Activated naive CD4-positive, alpha-beta T cell treated with anti-CD3 and anti-CD28 coated beads, Interleukin-2, amount 10 ng/mL, durations not matched to agents 7 days and 5 days (primary cell): ENCODE measurements around the gene GAD1.

ENCODE experiments used
- CTCF ChIA-PET: fragments of 350-600 bp; sonication (Branson Sonifier 250); formaldehyde crosslinking; loops from one replicate; lab custom pipeline; 2021; ENCODE audit warnings: antibody characterized with exemption; lab: Charles Lee
- DNase-seq: peaks from one replicate; pipeline ENCODE4 v3.0.0-alpha.2; 2020
- H3K27ac Mint-ChIP-seq: one replicate; pipeline ENCODE4 v1.8.0; 2021; ENCODE audit warnings: mild to moderate bottlenecking, moderate library complexity, mixed read lengths
- H3K27me3 Mint-ChIP-seq: one replicate; pipeline ENCODE4 v1.8.0; 2021; ENCODE audit warnings: mild to moderate bottlenecking, mixed read lengths
- H3K36me3 Mint-ChIP-seq: one replicate; pipeline ENCODE4 v1.8.0; 2021; ENCODE audit warnings: mixed read lengths
- H3K4me1 Mint-ChIP-seq: one replicate; pipeline ENCODE4 v1.8.0; 2021; ENCODE audit warnings: mixed read lengths
- H3K4me3 Mint-ChIP-seq: one replicate; pipeline ENCODE4 v1.8.0; 2021; ENCODE audit warnings: mild to moderate bottlenecking, moderate library complexity, mixed read lengths
- H3K9me3 Mint-ChIP-seq: one replicate; pipeline ENCODE4 v1.8.0; 2021; ENCODE audit warnings: mixed read lengths

The GAD1 gene

GRCh38 chr2:170843656-170844055, 27.0 kb downstream of the GAD1 start:
- H3K4me3 Mint-ChIP-seq: no peak overlapping the region
- CTCF ChIA-PET: interaction anchor here (0.6 to 4.3 kb wide), 3 partner anchors 19 to 117 kb away, joined by 3 to 24 read pairs (median 5); no protein-coding TSS in a partner anchor

GRCh38 chr2:170845343-170845742, 28.7 kb downstream of the GAD1 start:
- H3K4me3 Mint-ChIP-seq: no peak overlapping the region
- no peak for DNase-seq
- H3K4me1 Mint-ChIP-seq: peaks cover 17% of the 10 kb centered on the region
- H3K9me3 Mint-ChIP-seq: no peaks in the 10 kb centered on the region
- H3K36me3 Mint-ChIP-seq: no peaks in the 10 kb centered on the region
- no peak overlapping the region for H3K27ac Mint-ChIP-seq
- CTCF ChIA-PET: interaction anchor here (1.4 to 4.3 kb wide), 2 partner anchors 11 to 27 kb away, joined by 6 to 24 read pairs; no protein-coding TSS in a partner anchor
- H3K27me3 Mint-ChIP-seq: peaks cover 18% of the 10 kb centered on the region

More at GRCh38 chr2:170843656-170844055, 27.0 kb downstream of the GAD1 start:
- H3K36me3 Mint-ChIP-seq: no peaks in the 10 kb centered on the region
- H3K4me1 Mint-ChIP-seq: peaks cover 17% of the 10 kb centered on the region
- H3K27me3 Mint-ChIP-seq: peaks cover 13% of the 10 kb centered on the region
- DNase-seq: no peak
- no peaks in the 10 kb centered on the region for H3K9me3 Mint-ChIP-seq
- no peak overlapping the region for H3K27ac Mint-ChIP-seq

GRCh38 chr2:170846314-170846713, 29.6 kb downstream of the GAD1 start:
- H3K36me3 Mint-ChIP-seq: no peaks in the 10 kb centered on the region
- CTCF ChIA-PET: interaction anchor here (1.0 to 3.8 kb wide), 3 partner anchors 20 to 27 kb away, joined by 3 to 14 read pairs (median 5); no protein-coding TSS in a partner anchor
- H3K27ac Mint-ChIP-seq: no peak overlapping the region
- peaks cover 17% of the 10 kb centered on the region for H3K4me1 Mint-ChIP-seq
- peaks cover 20% of the 10 kb centered on the region for H3K27me3 Mint-ChIP-seq
- H3K9me3 Mint-ChIP-seq: no peaks in the 10 kb centered on the region
- DNase-seq: no peak
- no peak overlapping the region for H3K4me3 Mint-ChIP-seq

GRCh38 chr2:170847716-170848115, 31.0 kb downstream of the GAD1 start:
- DNase-seq: no peak
- H3K27me3 Mint-ChIP-seq: peaks cover 20% of the 10 kb centered on the region
- H3K4me1 Mint-ChIP-seq: peaks cover 15% of the 10 kb centered on the region
- no peaks in the 10 kb centered on the region for H3K9me3 Mint-ChIP-seq
- H3K27ac Mint-ChIP-seq: no peak overlapping the region
- H3K36me3 Mint-ChIP-seq: no peaks in the 10 kb centered on the region
- CTCF ChIA-PET: interaction anchor here (3.8 kb wide), 1 partner anchor 25 kb away, joined by 14 read pairs; no protein-coding TSS in a partner anchor
- H3K4me3 Mint-ChIP-seq: no peak overlapping the region

GRCh38 chr2:170848587-170848986, 31.9 kb downstream of the GAD1 start:
- no peak for DNase-seq
- Mint-ChIP-seq H3K4me1 (peaks cover 8% of the 10 kb centered on the region), H3K36me3 (no peaks in the 10 kb centered on the region), H3K9me3 (no peaks in the 10 kb centered on the region), H3K27me3 (peaks cover 20% of the 10 kb centered on the region), H3K4me3 (no peak overlapping the region), H3K27ac (no peak overlapping the region)
- CTCF ChIA-PET: interaction anchor here (3.8 kb wide), 1 partner anchor 24 kb away, joined by 14 read pairs; no protein-coding TSS in a partner anchor

DNA sequence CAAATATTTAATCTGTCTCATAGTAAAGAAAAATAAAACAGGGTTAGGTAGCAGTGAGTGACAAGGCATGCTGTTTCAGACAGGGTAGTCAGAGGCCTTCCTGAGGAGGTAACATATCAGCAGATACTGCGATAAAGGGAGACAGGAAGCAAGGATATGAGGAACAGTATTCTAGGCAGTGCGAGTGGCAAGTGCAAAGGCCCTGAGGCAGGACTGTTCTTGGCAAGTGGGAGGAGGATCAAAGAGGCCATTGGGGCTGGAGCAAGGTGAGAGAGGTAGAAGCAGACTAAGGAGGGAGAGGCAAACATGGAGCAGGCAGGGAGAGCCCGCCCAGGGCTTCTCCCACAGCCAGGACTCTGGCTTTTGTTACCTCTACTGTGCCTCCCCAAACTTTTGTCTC, 33.6 kb downstream of the GAD1 start:
- Mint-ChIP-seq H3K36me3 (no peaks in the 10 kb centered on the region), H3K27me3 (peaks cover 16% of the 10 kb centered on the region), H3K27ac (no peak overlapping the region), H3K4me1 (no peaks in the 10 kb centered on the region), H3K9me3 (no peaks in the 10 kb centered on the region), H3K4me3 (no peak overlapping the region)
- CTCF ChIA-PET: no interaction called here
- no peak for DNase-seq

DNA sequence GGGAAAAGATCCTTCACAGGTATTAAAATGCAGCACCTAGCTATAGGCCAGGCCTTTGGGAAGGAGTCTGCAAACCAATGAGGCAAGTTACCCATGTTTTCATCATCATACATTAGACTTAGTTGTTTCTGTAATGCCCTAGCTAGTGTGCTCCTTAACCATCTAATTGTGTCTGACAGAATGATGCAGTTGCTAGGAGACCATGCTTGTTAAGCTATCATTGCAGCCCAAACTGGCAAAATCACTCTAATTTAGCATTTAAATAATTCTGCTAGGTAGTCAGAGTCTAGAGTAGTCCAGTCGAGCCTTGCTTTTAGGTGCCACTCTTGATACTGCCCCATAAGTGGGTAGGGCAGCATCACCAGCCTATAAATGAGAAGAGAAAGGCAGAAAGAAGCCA, 34.9 kb downstream of the GAD1 start:
- no peak overlapping the region for H3K4me3 Mint-ChIP-seq
- DNase-seq: no peak
- no peak overlapping the region for H3K27ac Mint-ChIP-seq
- no peaks in the 10 kb centered on the region for H3K9me3 Mint-ChIP-seq
- CTCF ChIA-PET: interaction anchor here (1.1 kb wide), 1 partner anchor 21 kb away, joined by 3 read pairs; no protein-coding TSS in a partner anchor
- H3K36me3 Mint-ChIP-seq: no peaks in the 10 kb centered on the region
- H3K4me1 Mint-ChIP-seq: no peaks in the 10 kb centered on the region
- peaks cover 10% of the 10 kb centered on the region for H3K27me3 Mint-ChIP-seq

- DNase-seq: no peak
- no peaks in the 10 kb centered on the region for H3K4me1 Mint-ChIP-seq
- no peak overlapping the region for H3K4me3 Mint-ChIP-seq
- H3K9me3 Mint-ChIP-seq: no peaks in the 10 kb centered on the region
- H3K27ac Mint-ChIP-seq: no peak overlapping the region
- peaks cover 4% of the 10 kb centered on the region for H3K27me3 Mint-ChIP-seq
- no peaks in the 10 kb centered on the region for H3K36me3 Mint-ChIP-seq
- CTCF ChIA-PET: no interaction called here
Observed at GRCh38 chr2:170856066-170856465, 39.4 kb downstream of the GAD1 start.

GRCh38 chr2:170862286-170862902, 45.7 kb downstream of the GAD1 start:
- H3K4me3 Mint-ChIP-seq: no peak overlapping the region
- H3K27me3 Mint-ChIP-seq: peaks cover 12% of the 10 kb centered on the region
- CTCF ChIA-PET: interaction anchor here (1.2 kb wide), 1 partner anchor 11 kb away, joined by 5 read pairs; no protein-coding TSS in a partner anchor
- H3K4me1 Mint-ChIP-seq: no peaks in the 10 kb centered on the region
- H3K27ac Mint-ChIP-seq: no peak overlapping the region
- H3K9me3 Mint-ChIP-seq: no peaks in the 10 kb centered on the region
- no peak for DNase-seq
- no peaks in the 10 kb centered on the region for H3K36me3 Mint-ChIP-seq

DNA sequence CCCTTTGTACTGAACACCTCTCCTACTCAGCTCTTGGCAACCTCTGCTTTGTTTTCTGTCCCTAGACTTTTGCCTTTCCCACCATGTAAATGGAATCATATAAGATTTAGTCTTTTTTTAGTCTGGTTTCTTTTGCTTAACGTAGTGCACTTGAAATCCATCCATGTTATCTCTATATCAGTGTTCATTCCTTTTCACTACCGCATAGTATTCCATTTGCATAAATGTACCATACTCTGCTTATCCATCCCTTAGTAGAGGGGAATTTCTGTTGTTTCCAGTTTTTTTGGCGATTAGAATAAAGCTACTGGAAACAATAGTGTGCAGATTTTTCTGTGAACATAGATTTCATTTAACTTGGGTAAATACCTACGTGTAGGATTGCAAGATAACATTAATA, 46.4 kb downstream of the GAD1 start:
- H3K27me3 Mint-ChIP-seq: peaks cover 15% of the 10 kb centered on the region
- H3K4me3 Mint-ChIP-seq: no peak overlapping the region
- no peaks in the 10 kb centered on the region for H3K4me1 Mint-ChIP-seq
- H3K9me3 Mint-ChIP-seq: no peaks in the 10 kb centered on the region
- CTCF ChIA-PET: no interaction called here
- no peaks in the 10 kb centered on the region for H3K36me3 Mint-ChIP-seq
- no peak for DNase-seq
- no peak overlapping the region for H3K27ac Mint-ChIP-seq

- CTCF ChIA-PET: no interaction called here
Observed at GRCh38 chr2:170869036-170869435, 52.3 kb downstream of the GAD1 start.

GRCh38 chr2:170869461-170869860, 52.8 kb downstream of the GAD1 start:
- Mint-ChIP-seq H3K36me3 (no peaks in the 10 kb centered on the region), H3K4me1 (peaks cover 24% of the 10 kb centered on the region), H3K27me3 (peaks cover 24% of the 10 kb centered on the region), H3K9me3 (no peaks in the 10 kb centered on the region), H3K27ac (no peak overlapping the region), H3K4me3 (no peak overlapping the region)
- no peak for DNase-seq
- CTCF ChIA-PET: no interaction called here

More at GRCh38 chr2:170869036-170869435, 52.3 kb downstream of the GAD1 start:
- Mint-ChIP-seq H3K4me1 (peaks cover 24% of the 10 kb centered on the region), H3K27me3 (peaks cover 28% of the 10 kb centered on the region), H3K36me3 (no peaks in the 10 kb centered on the region), H3K4me3 (no peak overlapping the region), H3K27ac (no peak overlapping the region), H3K9me3 (no peaks in the 10 kb centered on the region)
- no peak for DNase-seq

- peaks cover 28% of the 10 kb centered on the region for H3K4me1 Mint-ChIP-seq
- H3K9me3 Mint-ChIP-seq: no peaks in the 10 kb centered on the region
- DNase-seq: peak; percentile 86
- CTCF ChIA-PET: interaction anchor here (0.6 to 4.4 kb wide), 27 partner anchors 9 to 638 kb away, joined by 3 to 24 read pairs (median 4); partner anchors contain the start of genes GAD1 and GORASP2
- peak overlapping the region; percentile 30 for H3K4me3 Mint-ChIP-seq
- peaks cover 20% of the 10 kb centered on the region for H3K27me3 Mint-ChIP-seq
- no peaks in the 10 kb centered on the region for H3K36me3 Mint-ChIP-seq
- peak overlapping the region; percentile 15 for H3K27ac Mint-ChIP-seq
Observed at GRCh38 chr2:170873035-170873692, 56.5 kb downstream of the GAD1 start.

DNA sequence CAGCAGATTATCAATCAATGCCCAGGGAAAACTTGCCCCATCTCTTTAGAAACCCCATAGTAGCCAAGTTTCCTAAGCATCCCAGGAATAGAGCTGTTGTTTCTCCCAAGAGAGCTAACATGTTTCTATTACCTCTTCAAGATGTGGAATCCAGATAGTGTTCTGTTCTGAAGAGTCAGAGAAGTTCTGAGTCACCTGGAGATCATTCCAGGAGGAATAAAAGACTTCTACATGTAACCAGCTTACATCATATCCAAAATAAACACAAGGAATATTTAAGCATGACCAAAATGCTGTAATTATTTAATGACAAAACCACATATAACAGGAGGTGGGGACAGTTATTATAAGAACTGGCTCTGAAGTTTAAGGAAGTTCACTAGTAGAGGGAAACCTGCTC, 61.4 kb downstream of the GAD1 start:
- Mint-ChIP-seq H3K4me1 (peaks cover 22% of the 10 kb centered on the region), H3K4me3 (no peak overlapping the region), H3K27ac (peak overlapping the region; percentile 50), H3K36me3 (no peaks in the 10 kb centered on the region), H3K9me3 (no peaks in the 10 kb centered on the region), H3K27me3 (peaks cover 27% of the 10 kb centered on the region)
- CTCF ChIA-PET: interaction anchor here (1.1 to 1.4 kb wide), 3 partner anchors 9 to 553 kb away, joined by 3 to 4 read pairs (median 3); no protein-coding TSS in a partner anchor
- no peak for DNase-seq
